ENCODE results near the gene C5. TPM values are rescaled to one million over a fixed set of nuclear protein-coding genes. Genes with fewer than 3 reads are reported as not detected.
A peak's percentile ranks its signal among the peaks of the same experiment; 100 is the strongest.

Gene C5
- total and polyA plus RNA-seq, 2 donors (not counting 1 experiment from before 2014, with no cell fraction given): 1.9 to 7.3 TPM

- Histone ChIP-seq H2AFZ (ENCODE audit: low read length) (no peak overlapping the region), H3K27me3 (ENCODE audit: control insufficient read depth, insufficient read depth, low read length) (no peaks in the 10 kb centered on the region), H3K9me3 (ENCODE audit: control insufficient read depth, insufficient read depth, low read depth, low read length) (no peaks in the 10 kb centered on the region), H3K27ac (ENCODE audit: insufficient read depth, low read length) (no peak overlapping the region), H3K9ac (ENCODE audit: insufficient read depth, low read length) (no peak overlapping the region), H3K36me3 (ENCODE audit: control insufficient read depth, insufficient read depth, low read length) (no peaks in the 10 kb centered on the region), H3K4me1 (ENCODE audit: control insufficient read depth, extremely low read depth, insufficient read depth, low read length) (peaks cover 21% of the 10 kb centered on the region), H3K4me2 (ENCODE audit: extremely low read depth, insufficient read depth, low read length) (no peak overlapping the region), H3K79me2 (ENCODE audit: control insufficient read depth, insufficient read depth, low read length) (no peaks in the 10 kb centered on the region), H3K4me3 (replicated peaks in 1 of 4; ENCODE audit: control extremely low read depth in 1 of 4, insufficient read depth in 1 of 4, low read depth in 3 of 4, low read length in 4 of 4) (no peak overlapping the region), H4K20me1 (ENCODE audit: control insufficient read depth, extremely low read depth, insufficient read depth, low read length) (no peaks in the 10 kb centered on the region)
- TF ChIP-seq CTCF (conservative IDR thresholded peaks at IDR 0.05 in 1 of 2, IDR thresholded peaks at IDR 0.05 in 1 of 2; ENCODE audit: low read depth in 1 of 2, low read length in 2 of 2) (no peak), EZH2 (IDR thresholded peaks at IDR 0.05; ENCODE audit: low read length, missing control alignments) (no peak)
- DNase-seq (ENCODE audit: low read depth in 2 of 2): no peak
Observed at GRCh38 chr9:120927269-120928014, 122.6 kb downstream of the C5 start.

DNA sequence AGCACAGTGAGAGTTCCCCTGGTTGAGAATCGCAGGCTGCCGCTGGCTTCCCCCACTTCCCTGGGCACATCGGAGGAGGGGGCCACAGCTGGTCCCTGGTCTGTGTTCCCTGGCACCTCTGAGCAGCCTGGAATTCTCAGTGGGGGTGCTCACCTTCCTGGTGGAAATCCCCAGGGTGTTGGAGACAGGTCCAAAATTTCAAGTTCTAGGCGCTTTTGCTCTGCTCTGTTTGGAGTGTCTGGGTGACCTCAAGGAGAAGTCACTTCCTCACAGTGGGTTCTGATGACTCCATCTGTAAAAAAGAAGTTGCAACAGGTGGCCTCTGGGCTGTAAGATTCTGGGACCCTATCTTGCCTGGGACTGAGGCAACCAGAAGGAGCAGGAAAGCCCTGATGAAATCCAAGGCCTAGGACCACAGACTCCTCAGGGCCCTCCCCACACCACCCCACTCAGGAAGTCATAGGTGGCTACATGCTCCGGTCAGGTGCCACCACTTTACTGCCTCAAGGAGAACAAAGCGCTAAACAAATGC is 123.6 kb downstream of the C5 start, which contains the start of gene TRAF1:
Gene TRAF1 (minus strand): TSS at position 400 of the 532 bp plus-strand sequence. CDS start 721 bp downstream, outside the sequence.
- no peaks in the 10 kb centered on the region for H3K36me3 ChIP-seq (ENCODE audit: control insufficient read depth, insufficient read depth, low read length)
- no peaks in the 10 kb centered on the region for H4K20me1 ChIP-seq (ENCODE audit: control insufficient read depth, extremely low read depth, insufficient read depth, low read length)
- no peak within 1 kb of the TSS for H3K9ac ChIP-seq (ENCODE audit: insufficient read depth, low read length)
- H2AFZ ChIP-seq (ENCODE audit: low read length): no peak within 1 kb of the TSS
- H3K27ac ChIP-seq (ENCODE audit: insufficient read depth, low read length): peak within 1 kb of the TSS; percentile 45
- no peak within 1 kb of the TSS for H3K4me3 ChIP-seq (replicated peaks in 1 of 4; ENCODE audit: control extremely low read depth in 1 of 4, insufficient read depth in 1 of 4, low read depth in 3 of 4, low read length in 4 of 4)
- peak in 1 of 2 donors; percentile 24 for DNase-seq (ENCODE audit: low read depth in 2 of 2)
- H3K4me1 ChIP-seq (ENCODE audit: control insufficient read depth, extremely low read depth, insufficient read depth, low read length): peaks cover 13% of the 10 kb centered on the region
- H3K4me2 ChIP-seq (ENCODE audit: extremely low read depth, insufficient read depth, low read length): no peak within 1 kb of the TSS
- no peaks in the 10 kb centered on the region for H3K79me2 ChIP-seq (ENCODE audit: control insufficient read depth, insufficient read depth, low read length)
- no peaks in the 10 kb centered on the region for H3K9me3 ChIP-seq (ENCODE audit: control insufficient read depth, insufficient read depth, low read depth, low read length)
- TF ChIP-seq EZH2 (IDR thresholded peaks at IDR 0.05; ENCODE audit: low read length, missing control alignments) (no peak), CTCF (conservative IDR thresholded peaks at IDR 0.05 in 1 of 2, IDR thresholded peaks at IDR 0.05 in 1 of 2; ENCODE audit: low read depth in 1 of 2, low read length in 2 of 2) (no peak)
- H3K27me3 ChIP-seq (ENCODE audit: control insufficient read depth, insufficient read depth, low read length): no peaks in the 10 kb centered on the region

DNA sequence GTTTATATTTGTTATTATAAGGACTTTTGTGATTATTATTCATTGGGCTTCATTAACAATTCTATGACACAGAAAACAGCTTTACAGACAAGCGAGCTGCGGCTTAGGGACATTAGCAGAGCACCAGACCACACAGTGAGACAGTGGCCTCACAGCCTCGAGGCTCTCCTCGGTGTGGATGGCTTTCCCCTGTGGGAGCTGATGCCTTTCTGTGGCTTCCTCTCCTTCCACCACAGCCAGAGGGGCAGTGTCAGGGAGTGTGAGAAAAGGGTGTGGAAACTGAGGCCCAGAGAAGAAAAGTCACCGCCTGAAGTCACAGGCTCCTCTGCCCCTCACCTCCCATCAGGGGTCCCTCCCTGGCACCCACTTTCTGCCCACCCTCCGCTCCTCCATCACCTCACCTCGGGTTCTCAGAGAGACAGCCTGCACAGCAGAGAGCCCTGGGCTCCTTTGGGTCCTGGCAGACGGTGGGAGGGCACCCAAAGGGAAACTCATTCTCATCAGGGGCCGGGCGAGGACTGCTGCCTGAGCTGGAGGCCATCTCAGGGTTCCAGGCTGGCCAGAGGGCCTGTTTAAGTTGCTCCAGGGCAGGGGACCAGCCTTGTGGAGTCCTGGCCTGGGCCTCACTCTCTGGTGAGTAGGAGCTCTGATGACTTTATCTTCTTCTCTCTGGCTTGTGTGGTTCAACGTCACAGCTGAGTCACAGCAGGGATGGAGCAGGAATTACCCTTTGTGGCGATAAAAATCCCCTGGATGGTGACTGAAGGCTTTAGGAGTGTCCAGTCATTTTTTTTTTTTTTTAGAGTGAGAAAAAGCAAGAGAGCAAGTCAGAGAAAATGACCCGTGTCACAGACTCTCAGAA is 124.3 kb downstream of the C5 start:
- no peak overlapping the region for H3K4me2 ChIP-seq (ENCODE audit: extremely low read depth, insufficient read depth, low read length)
- no peaks in the 10 kb centered on the region for H3K27me3 ChIP-seq (ENCODE audit: control insufficient read depth, insufficient read depth, low read length)
- no peaks in the 10 kb centered on the region for H3K9me3 ChIP-seq (ENCODE audit: control insufficient read depth, insufficient read depth, low read depth, low read length)
- no peak overlapping the region for H2AFZ ChIP-seq (ENCODE audit: low read length)
- peaks cover 9% of the 10 kb centered on the region for H3K4me1 ChIP-seq (ENCODE audit: control insufficient read depth, extremely low read depth, insufficient read depth, low read length)
- H3K9ac ChIP-seq (ENCODE audit: insufficient read depth, low read length): no peak overlapping the region
- TF ChIP-seq EZH2 (IDR thresholded peaks at IDR 0.05; ENCODE audit: low read length, missing control alignments) (no peak), CTCF (conservative IDR thresholded peaks at IDR 0.05 in 1 of 2, IDR thresholded peaks at IDR 0.05 in 1 of 2; ENCODE audit: low read depth in 1 of 2, low read length in 2 of 2) (no peak)
- H3K4me3 ChIP-seq (replicated peaks in 1 of 4; ENCODE audit: control extremely low read depth in 1 of 4, insufficient read depth in 1 of 4, low read depth in 3 of 4, low read length in 4 of 4): no peak overlapping the region
- DNase-seq (ENCODE audit: low read depth in 2 of 2): peak; percentile 85 to 93
- H3K27ac ChIP-seq (ENCODE audit: insufficient read depth, low read length): peak overlapping the region; percentile 45
- H3K36me3 ChIP-seq (ENCODE audit: control insufficient read depth, insufficient read depth, low read length): no peaks in the 10 kb centered on the region
- no peaks in the 10 kb centered on the region for H3K79me2 ChIP-seq (ENCODE audit: control insufficient read depth, insufficient read depth, low read length)
- H4K20me1 ChIP-seq (ENCODE audit: control insufficient read depth, extremely low read depth, insufficient read depth, low read length): no peaks in the 10 kb centered on the region

Data from fibroblast of lung (primary cell).